Measurements from ENCODE around the gene TAS2R60. TPM values are rescaled to one million over a fixed set of nuclear protein-coding genes. Genes with fewer than 3 reads are reported as not detected.
"Not testable (repeated sequence)": the region's sequence is repeated elsewhere in the genome, so short reads cannot be mapped to it uniquely, and the experiment has no call there.

TAS2R60 gene
- total and polyA plus RNA-seq, 2 experiments from 2014 or later = not detected

DNA sequence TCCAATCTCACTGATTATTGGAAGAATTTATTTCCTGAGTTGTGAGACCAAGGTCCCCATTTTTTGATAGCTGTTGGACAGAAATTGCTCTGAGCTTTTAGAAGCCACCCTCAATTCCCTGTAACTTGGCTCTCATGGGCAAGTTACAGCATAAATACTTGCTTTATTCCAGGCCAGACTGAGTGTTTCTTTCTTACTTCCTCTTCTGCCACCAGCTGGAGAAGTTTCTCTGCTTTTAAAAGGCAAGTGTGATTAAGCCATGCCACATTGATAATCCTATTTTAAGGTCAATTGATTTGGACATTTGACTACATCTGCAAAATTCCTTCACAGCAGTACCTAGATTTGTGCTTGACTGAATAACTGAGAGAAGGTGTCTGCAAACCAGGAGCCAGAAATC lies 20.3 kb downstream of the TAS2R60 start:
- no peak overlapping the region for H3K4me2 ChIP-seq (ENCODE audit: unreplicated experiment)
- no peak overlapping the region for H3K9ac ChIP-seq
- peaks cover 18% of the 10 kb centered on the region for H3K4me1 ChIP-seq (ENCODE audit: insufficient read depth)
- no peaks in the 10 kb centered on the region for H3K27me3 ChIP-seq (replicated peaks; ENCODE audit: insufficient read depth)
- no peak overlapping the region for H3K27ac ChIP-seq
- H3K4me3 ChIP-seq = no peak overlapping the region
- H4K20me1 ChIP-seq (ENCODE audit: insufficient read depth) = no peaks in the 10 kb centered on the region
- no peaks in the 10 kb centered on the region for H3K9me3 ChIP-seq (ENCODE audit: low read depth)
- in situ Hi-C loops (cut with MboI) = no loop called here
- peaks cover 10% of the 10 kb centered on the region for H3F3A ChIP-seq (ENCODE audit: insufficient read depth)
- no peak for DNase-seq
- no peaks in the 10 kb centered on the region for H3K9me2 ChIP-seq (ENCODE audit: insufficient read depth)
- no peak overlapping the region for H2AFZ ChIP-seq
- no peaks in the 10 kb centered on the region for H3K36me3 ChIP-seq (ENCODE audit: low read depth)
- H3K79me2 ChIP-seq (ENCODE audit: insufficient read depth) = no peaks in the 10 kb centered on the region
- TF ChIP-seq EZH2phosphoT487 (IDR thresholded peaks at IDR 0.05; ENCODE audit: insufficient read depth, low read depth) (no peak), EZH2 (IDR thresholded peaks at IDR 0.05; ENCODE audit: insufficient read depth, poor library complexity, severe bottlenecking) (no peak)

DNA sequence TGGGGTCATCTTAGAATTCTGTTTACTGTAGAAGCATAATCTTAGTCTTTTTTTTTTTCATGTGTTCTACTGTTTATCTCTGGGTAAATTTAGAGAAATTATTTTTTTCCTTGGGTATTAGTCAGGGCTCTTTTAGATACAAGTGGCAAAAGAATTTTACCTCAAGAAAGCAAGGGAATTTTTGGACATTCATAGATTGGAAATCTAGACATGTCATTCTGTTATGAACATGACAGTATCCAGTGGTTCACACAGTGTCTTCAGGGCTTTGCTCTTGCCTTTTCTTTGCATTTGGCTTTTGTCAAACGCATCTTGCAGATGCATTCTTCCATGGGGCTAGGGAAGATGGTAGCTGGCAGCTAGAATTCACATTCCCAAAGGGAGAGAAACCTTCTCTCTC lies 20.7 kb downstream of the TAS2R60 start:
- no peak overlapping the region for H3K27ac ChIP-seq
- H2AFZ ChIP-seq = no peak overlapping the region
- H3K36me3 ChIP-seq (ENCODE audit: low read depth) = no peaks in the 10 kb centered on the region
- 3 to 21% methylated on average over 1 of the region's 1 CpG for WGBS, 2 experiments (ENCODE audit: low coverage in 1 of 2, low lambda C conversion rate in 2 of 2, missing lambda C conversion rate in 2 of 2)
- TF ChIP-seq EZH2phosphoT487 (IDR thresholded peaks at IDR 0.05; ENCODE audit: insufficient read depth, low read depth) = no peak
- TF ChIP-seq EZH2 (IDR thresholded peaks at IDR 0.05; ENCODE audit: insufficient read depth, poor library complexity, severe bottlenecking) = no peak
- no peak for DNase-seq
- no peak overlapping the region for H3K9ac ChIP-seq
- in situ Hi-C loops (cut with MboI) = no loop called here
- no peaks in the 10 kb centered on the region for H3K27me3 ChIP-seq (replicated peaks; ENCODE audit: insufficient read depth)
- no peaks in the 10 kb centered on the region for H3K9me3 ChIP-seq (ENCODE audit: low read depth)
- H4K20me1 ChIP-seq (ENCODE audit: insufficient read depth) = no peaks in the 10 kb centered on the region
- H3K4me3 ChIP-seq = no peak overlapping the region
- H3K4me2 ChIP-seq (ENCODE audit: unreplicated experiment) = no peak overlapping the region
- H3F3A ChIP-seq (ENCODE audit: insufficient read depth) = peaks cover 6% of the 10 kb centered on the region
- no peaks in the 10 kb centered on the region for H3K9me2 ChIP-seq (ENCODE audit: insufficient read depth)
- peaks cover 14% of the 10 kb centered on the region for H3K4me1 ChIP-seq (ENCODE audit: insufficient read depth)
- no peaks in the 10 kb centered on the region for H3K79me2 ChIP-seq (ENCODE audit: insufficient read depth)

DNA sequence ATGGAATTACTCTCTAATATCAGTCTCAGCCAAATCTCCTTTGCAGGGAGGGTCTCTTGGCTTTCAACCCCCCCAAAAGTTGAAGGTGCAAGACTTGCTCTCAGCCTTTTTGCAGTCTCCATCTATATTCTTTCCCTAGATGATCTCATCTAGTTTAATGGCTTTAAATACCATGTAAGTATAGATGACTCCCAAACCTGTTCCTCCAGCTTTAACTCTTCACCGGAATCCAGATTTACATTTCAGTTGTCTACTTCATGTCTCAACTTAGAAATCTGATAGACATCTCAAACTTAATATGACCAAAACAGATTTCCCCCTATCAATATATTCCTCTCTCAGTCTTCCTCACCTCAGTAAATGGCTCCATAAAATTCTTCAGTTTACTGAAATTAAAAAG lies 24.5 kb downstream of the TAS2R60 start:
- H3K79me2 ChIP-seq (ENCODE audit: insufficient read depth) = no peaks in the 10 kb centered on the region
- H3K27me3 ChIP-seq (replicated peaks; ENCODE audit: insufficient read depth) = no peaks in the 10 kb centered on the region
- no peak overlapping the region for H3K27ac ChIP-seq
- H3K36me3 ChIP-seq (ENCODE audit: low read depth) = no peaks in the 10 kb centered on the region
- no peak overlapping the region for H3K4me3 ChIP-seq
- H3K4me1 ChIP-seq (ENCODE audit: insufficient read depth) = no peaks in the 10 kb centered on the region
- no peaks in the 10 kb centered on the region for H3K9me2 ChIP-seq (ENCODE audit: insufficient read depth)
- no peak overlapping the region for H3K9ac ChIP-seq
- H3K9me3 ChIP-seq (ENCODE audit: low read depth) = no peaks in the 10 kb centered on the region
- H3F3A ChIP-seq (ENCODE audit: insufficient read depth) = no peaks in the 10 kb centered on the region
- 100% methylated on average over 1 of the region's 1 CpG for WGBS, 2 experiments (ENCODE audit: low coverage in 1 of 2, low lambda C conversion rate in 2 of 2, missing lambda C conversion rate in 2 of 2)
- H3K4me2 ChIP-seq (ENCODE audit: unreplicated experiment) = no peak overlapping the region
- TF ChIP-seq EZH2phosphoT487 (IDR thresholded peaks at IDR 0.05; ENCODE audit: insufficient read depth, low read depth) = no peak
- no peak for TF ChIP-seq EZH2 (IDR thresholded peaks at IDR 0.05; ENCODE audit: insufficient read depth, poor library complexity, severe bottlenecking)
- DNase-seq = no peak
- H2AFZ ChIP-seq = no peak overlapping the region
- H4K20me1 ChIP-seq (ENCODE audit: insufficient read depth) = no peaks in the 10 kb centered on the region
- in situ Hi-C loops (cut with MboI) = no loop called here

DNA sequence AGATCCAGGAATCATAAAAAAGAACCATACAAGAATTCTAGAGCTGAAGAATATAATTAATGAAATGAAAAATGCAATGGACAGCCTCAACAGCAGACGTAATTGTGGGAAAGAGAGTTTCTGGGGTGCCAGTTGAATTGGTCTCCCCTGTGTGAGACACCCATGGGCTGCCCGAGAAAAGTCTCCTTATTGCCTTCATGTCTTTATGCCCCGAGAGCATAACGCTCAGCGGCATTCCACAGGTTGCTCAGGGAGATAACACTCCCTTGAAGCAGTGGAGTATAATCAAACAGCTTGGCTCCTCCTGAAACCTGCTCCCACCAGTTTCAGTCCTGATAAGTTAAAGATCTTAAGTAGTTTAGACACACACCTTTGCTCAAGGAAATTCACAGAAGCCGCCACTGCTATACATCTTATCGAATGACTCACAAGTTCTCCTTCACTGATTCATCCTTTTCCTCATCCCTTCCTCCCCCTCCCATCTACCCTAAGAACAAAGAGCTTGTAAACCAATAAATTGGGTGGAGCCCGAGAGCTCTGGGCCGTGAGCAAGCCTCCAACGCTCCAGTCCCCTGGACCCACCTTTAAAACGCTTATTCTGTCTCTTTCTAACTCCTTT lies 28.9 kb downstream of the TAS2R60 start:
- H3K4me1 ChIP-seq (ENCODE audit: insufficient read depth); H3K9ac ChIP-seq; in situ Hi-C loops (cut with MboI); H3K27me3 ChIP-seq (replicated peaks; ENCODE audit: insufficient read depth); H3K4me3 ChIP-seq; H3K9me3 ChIP-seq (ENCODE audit: low read depth); H3K27ac ChIP-seq; H3K4me2 ChIP-seq (ENCODE audit: unreplicated experiment); H2AFZ ChIP-seq; DNase-seq; H3K36me3 ChIP-seq (ENCODE audit: low read depth); H3K9me2 ChIP-seq (ENCODE audit: insufficient read depth); H4K20me1 ChIP-seq (ENCODE audit: insufficient read depth); H3K79me2 ChIP-seq (ENCODE audit: insufficient read depth); H3F3A ChIP-seq (ENCODE audit: insufficient read depth): not testable (repeated sequence)
- 90 to 91% methylated on average over 11 of the region's 11 CpGs for WGBS, 2 experiments (ENCODE audit: low coverage in 1 of 2, low lambda C conversion rate in 2 of 2, missing lambda C conversion rate in 2 of 2)

Measured in GM23248 (cell line).